Activated naive CD4-positive, alpha-beta T cell treated with anti-CD3 and anti-CD28 coated beads, Interleukin-2, amount 50 U/mL, for 16 hours (primary cell): Measurements from ENCODE around the gene CNTD1.

ENCODE experiments used
- DNase-seq: peaks from one replicate; pipeline ENCODE4 v3.0.0-alpha.2; 2020

The CNTD1 gene

DNA sequence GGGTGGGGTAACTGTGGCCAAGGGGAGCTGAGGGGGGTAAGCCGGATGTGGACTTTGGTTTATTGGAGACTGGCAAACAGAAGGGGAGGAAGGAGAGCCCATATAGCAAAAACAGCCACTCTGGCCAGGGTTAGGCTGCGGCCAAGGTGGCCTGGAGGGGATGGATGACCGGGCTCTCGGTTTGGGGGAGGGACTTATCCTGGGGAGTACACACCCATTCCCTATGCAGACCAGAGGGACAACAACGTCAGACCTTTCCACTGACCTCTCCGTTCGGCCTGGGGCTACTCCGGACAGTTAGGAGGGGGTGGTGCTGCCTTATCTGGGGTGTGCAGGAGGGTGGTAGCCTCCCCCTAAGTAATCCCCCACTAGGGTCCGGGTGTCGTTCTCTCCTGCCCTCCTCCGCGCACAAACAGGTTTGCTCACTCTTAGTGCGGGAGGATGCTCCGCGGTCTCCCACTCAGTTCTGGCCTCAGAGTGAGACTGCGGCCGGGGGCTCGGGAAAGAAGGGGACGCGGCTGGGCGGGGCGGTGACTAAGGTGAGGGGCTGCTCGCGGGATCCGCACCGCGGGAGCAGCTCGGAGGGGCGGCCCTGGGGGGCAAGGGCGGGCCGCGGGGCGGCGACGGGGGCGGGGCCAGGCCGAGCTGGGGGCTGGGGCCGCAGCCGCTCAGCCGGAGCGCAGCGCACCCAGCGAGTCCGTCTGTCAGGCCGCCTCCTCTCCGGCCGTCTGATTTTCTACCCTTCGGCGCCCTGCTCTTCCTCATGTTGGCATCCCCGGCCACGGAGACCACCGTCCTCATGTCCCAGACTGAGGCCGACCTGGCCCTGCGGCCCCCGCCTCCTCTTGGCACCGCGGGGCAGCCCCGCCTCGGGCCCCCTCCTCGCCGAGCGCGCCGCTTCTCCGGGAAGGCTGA is 18.5 kb upstream of the CNTD1 start, which contains the start of gene WNK4:
Gene WNK4, plus strand, starts transcription at position 675 of the 915 bp plus-strand sequence. Its CDS starts 89 bp downstream, at position 764.
- no peak for DNase-seq

DNA sequence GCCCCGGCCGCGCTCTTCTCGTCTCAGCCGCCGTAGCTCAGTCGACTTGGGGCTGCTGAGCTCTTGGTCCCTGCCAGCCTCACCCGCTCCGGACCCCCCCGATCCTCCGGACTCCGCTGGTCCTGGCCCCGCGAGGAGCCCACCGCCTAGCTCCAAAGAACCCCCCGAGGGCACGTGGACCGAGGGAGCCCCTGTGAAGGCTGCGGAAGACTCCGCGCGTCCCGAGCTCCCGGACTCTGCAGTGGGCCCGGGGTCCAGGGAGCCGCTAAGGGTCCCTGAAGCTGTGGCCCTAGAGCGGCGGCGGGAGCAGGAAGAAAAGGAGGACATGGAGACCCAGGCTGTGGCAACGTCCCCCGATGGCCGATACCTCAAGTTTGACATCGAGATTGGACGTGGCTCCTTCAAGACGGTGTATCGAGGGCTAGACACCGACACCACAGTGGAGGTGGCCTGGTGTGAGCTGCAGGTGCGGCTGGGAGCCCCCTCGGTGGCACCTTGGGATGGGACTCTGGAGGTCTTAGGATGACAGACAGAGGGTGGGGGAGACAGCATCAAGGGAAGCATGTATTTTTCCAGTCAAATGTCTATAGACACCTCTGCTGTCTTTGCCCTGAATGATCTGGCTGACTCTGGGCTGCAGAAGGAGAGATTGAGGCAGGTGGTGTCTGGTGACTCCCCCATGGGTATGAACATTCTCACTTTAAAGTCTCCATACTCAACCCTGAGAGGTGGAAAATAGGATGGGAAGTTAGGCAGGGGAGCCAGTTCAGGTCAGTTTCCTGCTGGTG is 17.6 kb upstream of the CNTD1 start:
- DNase-seq, result no peak

DNA sequence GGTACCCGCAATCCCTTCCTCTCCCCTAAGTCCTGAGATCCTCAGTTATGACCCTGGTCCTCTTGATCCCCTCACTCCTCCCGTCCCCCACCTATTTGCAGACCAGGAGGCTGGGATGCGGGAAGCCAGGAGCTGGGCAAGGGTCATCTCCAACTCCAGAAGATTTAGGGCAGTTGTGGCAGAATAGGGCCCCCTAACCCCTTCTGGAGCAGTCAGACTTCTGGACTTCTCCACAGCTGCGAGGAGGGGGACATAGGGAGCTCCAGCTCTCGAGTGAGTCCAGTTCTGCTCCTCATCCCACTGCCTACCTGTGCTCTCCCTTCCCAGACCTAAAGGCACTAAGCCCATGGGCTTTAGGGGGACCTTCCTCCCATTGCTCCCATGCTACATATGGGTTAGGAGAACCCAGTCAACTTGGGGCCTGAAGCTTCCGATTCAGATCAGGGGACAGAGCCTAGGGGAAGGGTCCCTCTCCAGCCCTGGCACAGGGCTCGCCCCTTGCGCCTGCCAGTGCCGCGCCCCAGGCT is 17.0 kb upstream of the CNTD1 start:
- DNase-seq, result no peak

DNA sequence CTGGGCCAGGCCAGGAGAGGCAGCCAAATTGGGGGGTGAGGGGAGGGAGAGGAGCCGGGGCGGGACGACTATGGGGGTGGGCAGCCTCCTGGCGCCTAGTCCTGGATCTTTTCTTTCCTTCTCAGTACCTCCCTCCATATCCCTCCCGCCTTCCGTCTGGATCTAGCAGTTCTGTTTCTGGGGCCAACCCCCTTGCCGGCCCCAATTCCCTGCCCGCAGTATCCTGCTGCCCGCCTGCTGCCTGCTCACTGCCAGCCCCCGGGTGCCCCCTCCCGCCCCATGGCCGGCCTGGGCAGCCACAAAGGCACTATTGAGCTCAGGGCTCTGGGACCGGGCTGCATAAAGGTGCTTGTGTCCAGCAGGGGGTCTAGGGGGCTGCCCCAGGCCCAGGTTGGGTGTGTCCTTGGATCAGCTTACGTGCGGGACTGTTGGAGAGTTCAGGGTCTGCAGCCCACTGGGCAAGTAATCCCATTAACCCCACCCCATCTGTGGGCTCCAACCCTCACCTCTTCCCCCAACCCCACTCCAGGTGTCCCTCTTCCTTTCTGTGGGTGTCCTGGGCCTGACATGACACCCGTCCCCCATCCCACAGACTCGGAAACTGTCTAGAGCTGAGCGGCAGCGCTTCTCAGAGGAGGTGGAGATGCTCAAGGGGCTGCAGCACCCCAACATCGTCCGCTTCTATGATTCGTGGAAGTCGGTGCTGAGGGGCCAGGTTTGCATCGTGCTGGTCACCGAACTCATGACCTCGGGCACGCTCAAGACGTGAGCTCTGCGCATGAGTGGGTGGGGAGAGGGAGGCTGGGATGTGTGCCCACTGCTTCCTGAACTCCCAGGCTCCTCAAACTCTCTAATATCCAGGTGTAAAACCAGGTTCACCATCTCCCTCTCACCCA is 16.2 kb upstream of the CNTD1 start:
- DNase-seq, result no peak

DNA sequence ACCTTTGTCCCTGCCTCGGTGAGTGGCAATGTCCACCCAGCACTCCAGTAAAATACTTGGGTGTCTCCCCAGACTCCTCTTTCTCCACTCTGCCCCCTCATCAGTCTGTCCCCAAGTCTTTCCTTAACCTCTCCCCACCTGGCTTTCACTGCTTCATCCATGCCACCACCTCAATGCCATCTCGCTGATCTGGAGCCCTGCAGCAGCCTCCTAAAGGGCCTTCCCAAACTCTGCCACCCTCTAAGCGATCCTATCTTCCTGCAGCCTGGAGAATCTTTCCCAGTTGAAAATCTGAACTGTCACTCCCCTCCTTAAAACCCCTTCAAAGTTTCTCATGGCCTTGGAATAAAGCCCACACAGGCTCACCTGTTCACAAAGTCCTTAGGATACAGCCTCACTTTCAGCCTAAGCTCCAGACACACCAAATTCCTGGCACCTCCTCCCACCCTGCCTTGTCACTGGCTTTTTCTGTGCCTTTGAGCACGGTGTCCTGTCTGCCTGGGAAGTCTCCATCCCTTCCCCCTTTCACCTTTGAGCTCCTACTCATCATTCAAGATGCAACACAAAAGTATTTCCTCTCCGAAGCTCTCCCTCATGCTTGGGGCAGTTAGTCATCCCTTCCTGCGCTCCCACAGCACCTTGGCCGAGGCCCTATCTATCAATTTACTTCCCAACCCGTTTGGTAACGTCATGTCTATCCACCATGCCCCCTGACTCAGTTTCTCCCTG is 15.4 kb upstream of the CNTD1 start:
- no peak for DNase-seq

DNA sequence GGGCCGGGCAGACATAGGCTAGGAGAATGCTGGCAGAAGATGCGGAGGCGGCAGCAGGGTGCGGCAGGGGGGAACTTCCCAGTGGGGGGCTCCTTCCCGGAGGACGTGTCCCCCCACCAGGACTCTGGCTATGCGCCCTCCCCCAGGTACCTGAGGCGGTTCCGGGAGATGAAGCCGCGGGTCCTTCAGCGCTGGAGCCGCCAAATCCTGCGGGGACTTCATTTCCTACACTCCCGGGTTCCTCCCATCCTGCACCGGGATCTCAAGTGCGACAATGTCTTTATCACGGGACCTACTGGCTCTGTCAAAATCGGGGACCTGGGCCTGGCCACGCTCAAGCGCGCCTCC is 14.9 kb upstream of the CNTD1 start:
- no peak for DNase-seq

DNA sequence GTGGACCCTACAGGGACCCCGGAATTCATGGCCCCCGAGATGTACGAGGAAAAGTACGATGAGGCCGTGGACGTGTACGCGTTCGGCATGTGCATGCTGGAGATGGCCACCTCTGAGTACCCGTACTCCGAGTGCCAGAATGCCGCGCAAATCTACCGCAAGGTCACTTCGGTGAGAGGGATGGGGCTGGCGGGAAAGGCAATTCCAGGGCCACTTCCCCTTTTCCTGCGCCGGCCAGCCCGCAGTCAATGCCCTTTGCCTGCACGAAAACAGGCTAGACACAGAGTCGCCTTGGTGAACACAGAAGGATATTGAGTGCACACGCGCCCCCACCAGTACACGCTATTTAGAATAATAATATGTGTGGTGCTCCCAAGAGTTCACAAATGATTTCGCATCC is 14.3 kb upstream of the CNTD1 start:
- no peak for DNase-seq

DNA sequence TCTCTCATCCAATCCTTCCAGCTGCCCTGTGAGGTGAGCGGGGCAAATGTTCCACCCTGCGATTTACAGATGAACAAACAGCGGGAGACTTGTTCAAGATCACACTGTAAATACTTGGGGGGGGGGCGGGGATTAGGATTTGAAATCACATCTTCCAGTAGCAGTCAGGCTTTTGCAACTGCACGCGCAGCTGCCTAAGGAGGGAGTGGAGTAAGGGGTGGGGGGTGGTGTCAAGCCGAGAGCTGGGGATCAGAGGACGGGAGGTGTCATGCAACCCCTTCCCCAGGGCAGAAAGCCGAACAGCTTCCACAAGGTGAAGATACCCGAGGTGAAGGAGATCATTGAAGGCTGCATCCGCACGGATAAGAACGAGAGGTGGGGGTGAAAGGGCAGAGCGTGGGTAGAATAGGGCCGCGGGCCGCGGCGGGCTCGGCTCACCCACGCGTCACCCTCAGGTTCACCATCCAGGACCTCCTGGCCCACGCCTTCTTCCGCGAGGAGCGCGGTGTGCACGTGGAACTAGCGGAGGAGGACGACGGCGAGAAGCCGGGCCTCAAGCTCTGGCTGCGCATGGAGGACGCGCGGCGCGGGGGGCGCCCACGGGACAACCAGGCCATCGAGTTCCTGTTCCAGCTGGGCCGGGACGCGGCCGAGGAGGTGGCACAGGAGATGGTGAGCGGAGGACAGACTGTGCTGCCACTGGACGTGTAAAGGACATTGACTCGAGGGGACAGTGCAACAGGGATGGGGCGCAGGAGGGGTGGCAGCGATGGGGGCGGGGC is 13.7 kb upstream of the CNTD1 start:
- DNase-seq, result no peak

DNA sequence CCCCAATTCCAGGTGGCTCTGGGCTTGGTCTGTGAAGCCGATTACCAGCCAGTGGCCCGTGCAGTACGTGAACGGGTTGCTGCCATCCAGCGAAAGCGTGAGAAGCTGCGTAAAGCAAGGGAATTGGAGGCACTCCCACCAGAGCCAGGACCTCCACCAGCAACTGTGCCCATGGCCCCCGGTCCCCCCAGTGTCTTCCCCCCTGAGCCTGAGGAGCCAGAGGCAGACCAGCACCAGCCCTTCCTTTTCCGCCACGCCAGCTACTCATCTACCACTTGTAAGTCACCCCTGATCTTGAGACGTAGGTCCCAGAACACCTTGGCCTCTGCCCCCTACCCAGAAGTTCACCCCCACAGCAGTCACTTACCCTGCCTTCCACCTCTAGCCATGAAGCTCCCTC is 11.4 kb upstream of the CNTD1 start:
- no peak for DNase-seq

DNA sequence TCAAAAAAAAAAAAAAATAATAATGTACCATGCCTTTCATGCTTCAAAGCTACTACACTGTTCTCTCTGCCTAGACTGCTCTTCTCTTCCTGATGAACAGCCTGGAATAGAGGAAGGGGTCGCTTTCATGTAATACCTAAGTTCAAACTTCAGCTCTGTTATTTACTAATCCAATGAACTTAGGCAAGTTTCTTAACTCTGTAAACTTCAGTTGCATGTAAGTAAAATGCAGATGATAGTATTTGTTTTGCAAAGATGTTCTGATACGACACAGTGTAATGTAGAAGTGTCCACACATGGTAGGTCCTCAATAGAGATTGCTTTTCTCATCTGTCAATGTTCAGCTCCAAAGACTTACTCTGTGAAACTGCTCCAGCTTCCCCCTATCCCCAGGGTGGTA is 6.7 kb upstream of the CNTD1 start:
- no peak for DNase-seq

DNA sequence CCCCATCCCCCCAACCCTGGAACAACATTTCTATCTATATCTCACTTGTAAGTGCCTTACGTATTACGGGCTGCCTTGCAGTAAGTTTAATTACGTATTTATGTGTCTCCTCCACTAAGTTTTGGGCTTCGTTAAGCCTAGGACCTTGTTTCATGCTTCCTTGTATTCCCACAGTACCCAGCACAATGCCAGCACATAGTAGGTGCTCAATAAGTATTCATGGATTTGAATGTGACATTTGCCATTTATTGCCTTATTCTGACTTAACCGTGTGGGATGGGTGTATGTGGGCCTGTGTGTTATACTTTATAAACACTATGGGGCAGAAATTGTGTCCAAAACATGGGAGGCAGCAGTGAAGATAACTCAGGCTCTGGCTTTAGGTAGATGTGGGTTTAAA is 6.1 kb upstream of the CNTD1 start:
- DNase-seq, result no peak

DNA sequence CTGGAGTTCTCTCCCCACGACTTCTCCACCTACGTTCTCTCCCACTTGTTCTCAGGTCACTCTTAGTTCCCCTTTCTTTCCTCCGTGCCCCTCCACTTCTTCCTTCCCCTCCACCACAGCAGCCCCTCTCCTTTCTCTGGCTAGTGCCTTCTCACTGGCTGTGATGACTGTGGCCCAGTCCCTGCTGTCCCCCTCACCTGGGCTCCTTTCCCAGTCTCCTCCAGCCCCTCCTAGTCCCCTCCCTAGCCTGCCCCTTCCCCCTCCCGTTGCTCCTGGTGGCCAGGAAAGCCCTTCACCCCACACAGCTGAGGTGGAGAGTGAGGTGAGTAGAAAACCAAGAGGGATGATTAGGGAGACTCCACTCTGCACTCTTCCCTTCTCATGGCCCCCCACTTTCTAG is 3.6 kb upstream of the CNTD1 start:
- no peak for DNase-seq

DNA sequence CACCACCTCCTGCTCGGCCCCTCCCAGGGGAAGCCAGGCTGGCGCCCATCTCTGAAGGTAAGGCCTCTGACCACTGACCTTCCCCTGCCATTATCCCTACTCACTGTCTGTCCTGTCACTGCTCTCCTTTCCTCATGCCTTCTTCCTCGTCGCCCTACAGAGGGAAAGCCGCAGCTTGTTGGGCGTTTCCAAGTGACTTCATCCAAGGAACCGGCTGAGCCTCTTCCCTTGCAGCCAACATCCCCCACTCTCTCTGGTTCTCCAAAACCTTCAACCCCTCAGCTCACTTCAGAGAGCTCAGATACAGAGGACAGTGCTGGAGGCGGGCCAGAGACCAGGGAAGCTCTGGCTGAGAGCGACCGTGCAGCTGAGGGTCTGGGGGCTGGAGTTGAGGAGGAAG is 3.2 kb upstream of the CNTD1 start:
- DNase-seq, result no peak

DNA sequence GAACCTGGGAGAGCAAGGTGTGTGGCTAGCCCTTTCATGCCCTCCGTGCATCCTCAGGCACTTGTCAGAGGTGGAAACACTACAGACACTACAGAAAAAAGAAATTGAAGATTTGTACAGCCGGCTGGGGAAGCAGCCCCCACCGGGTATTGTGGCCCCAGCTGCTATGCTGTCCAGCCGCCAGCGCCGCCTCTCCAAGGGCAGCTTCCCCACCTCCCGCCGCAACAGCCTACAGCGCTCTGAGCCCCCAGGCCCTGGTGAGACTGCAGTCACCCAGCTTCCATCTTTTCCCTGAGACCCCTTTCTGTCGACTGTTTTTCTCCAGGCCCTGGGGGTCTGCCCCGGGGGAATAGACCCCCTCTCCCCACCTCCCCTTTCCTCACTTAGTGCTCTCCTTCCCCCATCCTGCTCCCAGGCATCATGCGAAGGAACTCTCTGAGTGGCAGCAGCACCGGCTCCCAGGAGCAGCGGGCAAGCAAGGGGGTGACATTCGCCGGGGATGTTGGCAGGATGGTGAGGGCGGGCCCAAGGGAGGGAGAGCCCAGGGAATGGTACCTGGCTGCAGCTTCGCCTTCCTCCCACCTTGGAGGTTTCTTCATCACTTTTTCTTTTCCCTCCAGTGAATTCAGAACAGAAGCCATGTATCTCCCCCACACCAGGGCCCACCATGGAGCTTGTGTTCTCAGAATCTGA is 2.4 kb upstream of the CNTD1 start:
- no peak for DNase-seq

DNA sequence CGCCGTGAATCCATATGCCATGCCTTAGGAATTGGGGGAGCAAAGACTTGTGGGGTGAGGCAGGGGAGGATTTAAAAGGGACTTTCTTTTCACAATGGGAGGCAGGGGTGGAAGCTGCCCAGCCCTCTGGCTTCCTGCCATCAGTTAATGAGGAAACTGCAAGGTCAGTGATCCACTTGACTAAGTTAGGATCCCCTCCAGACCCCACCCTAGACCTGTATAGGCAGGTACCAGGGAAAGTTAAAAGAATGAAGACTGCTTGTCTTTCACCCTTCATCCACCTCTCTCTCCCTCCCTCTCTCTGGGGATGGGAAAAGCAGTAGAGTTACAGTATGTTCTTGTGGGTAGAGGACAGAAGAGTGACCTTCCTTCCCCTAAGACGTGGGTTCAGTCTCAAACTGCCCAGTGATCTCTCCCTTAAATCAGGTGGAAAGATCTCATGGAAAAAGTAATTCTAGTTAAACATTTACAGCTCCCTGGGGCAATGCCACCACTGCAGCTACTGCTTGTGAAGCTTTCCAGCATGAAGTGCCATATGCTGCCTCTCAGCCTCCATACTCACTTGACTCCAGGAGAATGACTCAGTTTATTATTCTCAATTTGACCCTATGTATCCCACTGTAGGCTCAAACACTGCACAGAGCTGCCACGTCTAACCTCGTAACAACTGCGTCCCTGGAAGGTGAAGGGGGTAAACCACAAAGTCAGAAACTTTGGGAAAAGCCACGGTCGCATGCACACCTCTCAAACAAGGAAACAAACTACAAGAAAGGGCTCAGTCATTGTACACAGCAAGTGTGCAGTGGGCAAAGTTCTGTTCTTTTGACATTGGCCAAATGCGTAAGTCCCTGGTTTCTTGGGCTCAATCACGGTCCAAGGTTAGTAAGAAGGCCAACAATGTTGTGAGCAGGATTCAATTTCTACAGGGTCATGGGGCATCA is 1.3 kb upstream of the CNTD1 start:
- no peak for DNase-seq

DNA sequence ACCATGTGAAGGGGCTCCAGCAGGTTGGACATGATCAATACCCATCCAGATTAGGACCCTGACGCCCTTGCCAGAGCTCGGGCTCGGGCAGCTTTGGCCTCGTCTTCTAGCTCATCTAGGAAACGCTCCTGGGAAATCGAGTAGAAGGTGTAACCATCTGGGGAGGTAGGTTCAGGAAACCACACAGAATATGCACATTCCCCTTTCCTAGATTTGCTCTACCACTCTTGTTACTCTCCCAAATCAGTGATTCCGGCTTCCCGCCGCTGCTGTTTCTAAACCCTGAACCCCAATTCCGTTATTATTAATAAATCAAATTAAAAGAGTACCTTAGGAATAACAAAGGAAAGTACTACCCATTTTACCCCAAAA is 664 bp upstream of the CNTD1 start:
- DNase-seq, result no peak

DNA sequence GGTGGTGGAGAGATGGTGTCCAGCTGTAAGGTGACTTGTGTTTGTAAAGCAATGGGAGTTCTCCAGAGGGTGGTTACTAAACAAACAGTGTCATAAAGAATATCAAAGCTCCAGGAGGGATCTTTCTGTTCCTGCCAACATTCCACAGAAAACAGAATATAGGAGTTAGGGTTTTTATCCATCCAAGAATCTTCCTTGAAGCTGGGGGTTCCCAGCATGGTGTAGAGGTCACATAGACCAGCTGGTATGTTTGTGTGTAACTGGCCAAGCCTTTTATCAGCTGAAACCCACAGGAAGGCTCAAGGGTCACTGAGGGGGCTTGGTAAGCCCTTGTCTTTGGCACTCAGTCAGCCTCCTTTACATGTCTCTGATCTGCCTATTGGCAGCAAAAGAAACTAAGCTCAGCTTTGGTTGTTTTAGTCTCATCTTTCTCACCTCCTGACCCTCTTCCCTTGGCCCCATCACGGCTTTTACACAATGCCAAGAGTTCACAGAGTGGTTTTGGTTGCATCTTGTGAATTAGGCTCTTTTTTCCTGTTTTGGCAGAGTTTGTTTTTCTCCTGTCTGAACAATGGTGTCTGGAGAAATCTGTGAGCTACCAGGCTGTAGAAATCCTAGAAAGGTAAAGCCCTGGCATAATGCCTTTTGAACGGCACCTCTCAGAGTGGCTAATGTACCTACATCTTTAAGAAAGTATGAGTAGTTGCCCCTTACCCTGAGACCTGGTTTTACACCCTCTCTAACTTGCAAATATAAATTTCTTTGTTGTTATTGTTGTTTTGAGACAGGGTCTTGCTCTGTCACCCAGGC is 4.6 kb downstream of the CNTD1 start:
- DNase-seq, result no peak

DNA sequence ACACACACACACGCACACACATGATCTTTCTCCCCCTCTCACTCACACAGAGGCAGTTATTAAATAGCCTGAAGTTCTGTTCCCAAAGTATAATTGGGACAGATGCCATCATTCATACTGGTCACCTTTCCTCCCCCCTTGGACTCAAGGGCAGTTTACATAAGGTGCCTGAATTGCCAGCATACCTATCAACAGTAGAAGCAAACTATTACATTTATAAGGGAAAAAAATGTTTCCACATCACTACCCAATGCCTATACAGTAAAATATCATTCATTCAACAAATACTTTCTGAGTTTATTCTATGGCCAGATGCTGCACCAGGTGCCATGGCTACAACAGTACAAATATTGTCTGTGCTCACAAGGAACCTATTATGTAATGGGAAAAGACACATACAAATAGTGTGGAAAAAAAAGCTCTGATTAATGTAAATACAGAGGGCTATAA is 6.3 kb downstream of the CNTD1 start:
- no peak for DNase-seq

DNA sequence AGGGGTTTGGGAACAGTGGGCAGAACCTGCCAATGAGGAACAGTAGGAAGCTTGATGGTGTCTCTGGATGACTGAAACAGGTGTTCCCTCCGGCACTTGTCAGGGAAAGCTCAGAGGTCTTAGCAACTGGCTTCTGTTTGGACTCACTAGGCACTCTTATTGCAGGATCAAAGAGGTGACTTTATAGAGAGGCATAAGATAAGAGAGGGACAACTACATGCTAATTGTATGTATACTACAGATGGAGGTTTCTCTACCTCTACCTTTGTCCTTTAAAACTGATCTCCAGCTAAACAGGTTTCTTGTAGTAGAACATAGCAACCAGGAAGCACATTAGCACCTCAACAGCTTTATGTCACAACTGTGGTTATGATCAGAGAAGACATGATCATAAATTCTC is 7.6 kb downstream of the CNTD1 start:
- DNase-seq, result no peak
